Tibial artery (tissue), 4 donors: ENCODE data around the gene PRKAG3.

ENCODE experiments used
- DNase-seq, 2 donors: peaks; one replicate each; pipeline ENCODE4 v3.0.0-alpha.2; 2019
- H3K27ac ChIP-seq, 2 donors: fragments of 200-600 bp; sonication (generic) in 1 of 2; 1 replicate in 1 of 2; 2 replicates in 1 of 2; pipeline ENCODE4 v1.5.1; 2018 to 2019; ENCODE audit warnings: mild to moderate bottlenecking in 1 of 2
- H3K27me3 ChIP-seq, 2 donors: fragments of 200-600 bp; sonication (generic) in 1 of 2; one replicate each; pipeline versions ENCODE4 v1.5.1 to v1.6.0; 2016 to 2019
- H3K36me3 ChIP-seq, 3 donors: fragments of 200-600 bp; sonication (generic) in 2 of 3; one replicate each; pipeline ENCODE4 v1.5.1; 2016 to 2019; ENCODE audit warnings: mild to moderate bottlenecking in 2 of 3
- H3K4me1 ChIP-seq, 4 donors: fragments of 200-600 bp; sonication (generic) in 2 of 4; 1 replicate in 3 of 4; 2 replicates in 1 of 4; pipeline ENCODE4 v1.5.1; 2016 to 2019
- H3K4me3 ChIP-seq, 2 donors: fragments of 200-600 bp; sonication (generic) in 1 of 2; 1 replicate in 1 of 2; 2 replicates in 1 of 2; pipeline ENCODE4 v1.5.1; 2018 to 2019; ENCODE audit warnings: mild to moderate bottlenecking in 2 of 2
- H3K9me3 ChIP-seq, 3 donors: fragments of 200-600 bp; sonication (generic) in 1 of 3; one replicate each; pipeline ENCODE4 v1.5.1; 2016 to 2019
- CTCF ChIP-seq, 2 experiments: fragments of 200-600 bp in 1 of 2; fragments of 450-650 bp in 1 of 2; IDR thresholded peaks; one replicate each; pipeline ENCODE4 v1.5.1; 2017 to 2019; ENCODE audit warnings: antibody characterized with exemption in 2 of 2, mild to moderate bottlenecking in 1 of 2, moderate library complexity in 1 of 2
- intact Hi-C: fragments of 100-400 bp; cut with DNase I; formaldehyde crosslinking; loops from one replicate; pipeline ENCODE4 v1.15.0; 2023; ENCODE audit warnings: low total_unique reads

Gene PRKAG3

GRCh38 chr2:218867900-218868299 lies 36.3 kb upstream of the PRKAG3 start:
- Histone ChIP-seq H3K9me3 (no peaks in the 10 kb centered on the region), H3K36me3 (no peaks in the 10 kb centered on the region), H3K4me3 (no peak overlapping the region), H3K4me1 (peaks cover 0 to 17% (median 12%) of the 10 kb centered on the region in 4 donors), H3K27ac (no peak overlapping the region), H3K27me3 (peaks cover 0 to 88% of the 10 kb centered on the region in 2 donors)
- intact Hi-C loops = no loop called here
- DNase-seq = no peak
- TF ChIP-seq CTCF (IDR thresholded peaks at IDR 0.05) = no peak

- H3K27ac ChIP-seq = no peak overlapping the region
- no peak for DNase-seq
- peaks cover 0 to 88% of the 10 kb centered on the region in 2 donors for H3K27me3 ChIP-seq
- intact Hi-C loops = no loop called here
- H3K4me3 ChIP-seq = no peak overlapping the region
- peaks cover 0 to 4% (median 4%) of the 10 kb centered on the region in 4 donors for H3K4me1 ChIP-seq
- H3K9me3 ChIP-seq = no peaks in the 10 kb centered on the region
- no peaks in the 10 kb centered on the region for H3K36me3 ChIP-seq
- no peak for TF ChIP-seq CTCF (IDR thresholded peaks at IDR 0.05)
These were observed 34.4 kb upstream of the PRKAG3 start for GRCh38 chr2:218865999-218866398.

GRCh38 chr2:218865396-218865795 lies 33.8 kb upstream of the PRKAG3 start:
- Histone ChIP-seq H3K27me3 (peaks cover 0 to 88% of the 10 kb centered on the region in 2 donors), H3K9me3 (no peaks in the 10 kb centered on the region), H3K4me1 (peaks cover 0 to 8% (median 8%) of the 10 kb centered on the region in 4 donors), H3K36me3 (no peaks in the 10 kb centered on the region), H3K4me3 (no peak overlapping the region), H3K27ac (no peak overlapping the region)
- no peak for TF ChIP-seq CTCF (IDR thresholded peaks at IDR 0.05)
- intact Hi-C loops = no loop called here
- DNase-seq = no peak

- Histone ChIP-seq H3K36me3 (no peaks in the 10 kb centered on the region), H3K4me3 (no peak overlapping the region), H3K27ac (no peak overlapping the region), H3K4me1 (peaks cover 0 to 25% (median 23%) of the 10 kb centered on the region in 4 donors), H3K27me3 (peaks cover 0 to 90% of the 10 kb centered on the region in 2 donors), H3K9me3 (no peaks in the 10 kb centered on the region)
- TF ChIP-seq CTCF (IDR thresholded peaks at IDR 0.05) = no peak
- intact Hi-C loops = no loop called here
- DNase-seq = no peak
These were observed 31.5 kb upstream of the PRKAG3 start for GRCh38 chr2:218863021-218863520.

GRCh38 chr2:218861645-218862318 lies 30.2 kb upstream of the PRKAG3 start:
- Histone ChIP-seq H3K27ac (no peak overlapping the region), H3K4me1 (peaks cover 0 to 25% (median 23%) of the 10 kb centered on the region in 4 donors), H3K9me3 (no peaks in the 10 kb centered on the region), H3K27me3 (peaks cover 0 to 97% of the 10 kb centered on the region in 2 donors), H3K36me3 (no peaks in the 10 kb centered on the region), H3K4me3 (no peak overlapping the region)
- no peak for DNase-seq
- intact Hi-C loops = no loop called here
- no peak for TF ChIP-seq CTCF (IDR thresholded peaks at IDR 0.05)
